ENCODE data around the gene ADGRG4.

DNA sequence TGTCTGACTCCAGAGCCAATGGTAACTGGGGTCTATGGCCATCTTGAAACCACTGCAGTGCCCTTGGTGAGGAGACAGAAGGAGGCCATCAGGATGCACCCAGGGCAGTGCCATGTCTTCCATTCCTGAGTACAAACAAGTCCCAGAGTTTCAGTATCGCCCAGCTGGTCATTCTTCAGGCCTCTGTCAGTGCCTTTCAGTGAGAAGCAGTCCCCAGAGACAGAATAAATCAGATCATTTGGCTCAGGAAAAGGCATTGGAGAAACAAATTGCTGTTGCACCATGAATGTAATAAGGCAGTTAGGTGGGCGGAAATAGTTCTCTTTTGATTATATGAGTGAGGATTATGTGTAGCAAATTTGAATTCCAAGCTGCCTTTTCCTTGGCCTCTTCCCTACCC lies 21.3 kb downstream of the ADGRG4 start:
- TF ChIP-seq, protein P1, sequence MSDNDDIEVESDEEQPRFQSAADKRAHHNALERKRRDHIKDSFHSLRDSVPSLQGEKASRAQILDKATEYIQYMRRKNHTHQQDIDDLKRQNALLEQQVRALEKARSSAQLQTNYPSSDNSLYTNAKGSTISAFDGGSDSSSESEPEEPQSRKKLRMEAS (IDR thresholded peaks at IDR 0.05; ENCODE audit: low read depth) = no peak
- no peak for TF ChIP-seq TEAD4 (IDR thresholded peaks at IDR 0.05; ENCODE audit: borderline replicate concordance, insufficient read depth)
- no peak for TF ChIP-seq RXRA (IDR thresholded peaks at IDR 0.05; ENCODE audit: borderline replicate concordance, low read depth)
- TF ChIP-seq, protein P2, sequence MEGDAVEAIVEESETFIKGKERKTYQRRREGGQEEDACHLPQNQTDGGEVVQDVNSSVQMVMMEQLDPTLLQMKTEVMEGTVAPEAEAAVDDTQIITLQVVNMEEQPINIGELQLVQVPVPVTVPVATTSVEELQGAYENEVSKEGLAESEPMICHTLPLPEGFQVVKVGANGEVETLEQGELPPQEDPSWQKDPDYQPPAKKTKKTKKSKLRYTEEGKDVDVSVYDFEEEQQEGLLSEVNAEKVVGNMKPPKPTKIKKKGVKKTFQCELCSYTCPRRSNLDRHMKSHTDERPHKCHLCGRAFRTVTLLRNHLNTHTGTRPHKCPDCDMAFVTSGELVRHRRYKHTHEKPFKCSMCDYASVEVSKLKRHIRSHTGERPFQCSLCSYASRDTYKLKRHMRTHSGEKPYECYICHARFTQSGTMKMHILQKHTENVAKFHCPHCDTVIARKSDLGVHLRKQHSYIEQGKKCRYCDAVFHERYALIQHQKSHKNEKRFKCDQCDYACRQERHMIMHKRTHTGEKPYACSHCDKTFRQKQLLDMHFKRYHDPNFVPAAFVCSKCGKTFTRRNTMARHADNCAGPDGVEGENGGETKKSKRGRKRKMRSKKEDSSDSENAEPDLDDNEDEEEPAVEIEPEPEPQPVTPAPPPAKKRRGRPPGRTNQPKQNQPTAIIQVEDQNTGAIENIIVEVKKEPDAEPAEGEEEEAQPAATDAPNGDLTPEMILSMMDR (IDR thresholded peaks at IDR 0.05) = no peak
- TF ChIP-seq RAD21 (IDR thresholded peaks at IDR 0.05; ENCODE audit: low read length) = no peak
- TF ChIP-seq EP300 (IDR thresholded peaks at IDR 0.05; ENCODE audit: borderline replicate concordance in 1 of 2, low read depth in 1 of 2, low read length in 1 of 2) = no peak
- no peak for TF ChIP-seq POLR2AphosphoS5 (IDR thresholded peaks at IDR 0.05; ENCODE audit: low read depth, low read length)
- no peak for TF ChIP-seq MEF2A (IDR thresholded peaks at IDR 0.05; ENCODE audit: borderline replicate concordance, low read depth)

Data from SK-N-SH (cell line).